ENCODE measurements around the gene ATP10D.

GRCh38 chr4:47519239-47519883, 34.3 kb downstream of the ATP10D start:
- TF ChIP-seq ZNF565 (CRISPR knock-in tag; conservative IDR thresholded peaks at IDR 0.05; ENCODE audit: low read depth) (no peak), ZNF8 (CRISPR knock-in tag; IDR thresholded peaks at IDR 0.05) (no peak), PATZ1 (CRISPR knock-in tag; IDR thresholded peaks at IDR 0.05; ENCODE audit: borderline replicate concordance) (no peak), PPARA (CRISPR knock-in tag; IDR thresholded peaks at IDR 0.05; ENCODE audit: borderline replicate concordance) (no peak), OSR1 (CRISPR knock-in tag; IDR thresholded peaks at IDR 0.05) (no peak), ZFP3 (CRISPR knock-in tag; IDR thresholded peaks at IDR 0.05) (no peak), RARB (CRISPR knock-in tag; IDR thresholded peaks at IDR 0.05) (no peak), TCF4 (CRISPR knock-in tag; IDR thresholded peaks at IDR 0.05; ENCODE audit: borderline replicate concordance) (no peak), ZNF70 (CRISPR knock-in tag; IDR thresholded peaks at IDR 0.05) (no peak)
- TF ChIP-seq, protein P1, sequence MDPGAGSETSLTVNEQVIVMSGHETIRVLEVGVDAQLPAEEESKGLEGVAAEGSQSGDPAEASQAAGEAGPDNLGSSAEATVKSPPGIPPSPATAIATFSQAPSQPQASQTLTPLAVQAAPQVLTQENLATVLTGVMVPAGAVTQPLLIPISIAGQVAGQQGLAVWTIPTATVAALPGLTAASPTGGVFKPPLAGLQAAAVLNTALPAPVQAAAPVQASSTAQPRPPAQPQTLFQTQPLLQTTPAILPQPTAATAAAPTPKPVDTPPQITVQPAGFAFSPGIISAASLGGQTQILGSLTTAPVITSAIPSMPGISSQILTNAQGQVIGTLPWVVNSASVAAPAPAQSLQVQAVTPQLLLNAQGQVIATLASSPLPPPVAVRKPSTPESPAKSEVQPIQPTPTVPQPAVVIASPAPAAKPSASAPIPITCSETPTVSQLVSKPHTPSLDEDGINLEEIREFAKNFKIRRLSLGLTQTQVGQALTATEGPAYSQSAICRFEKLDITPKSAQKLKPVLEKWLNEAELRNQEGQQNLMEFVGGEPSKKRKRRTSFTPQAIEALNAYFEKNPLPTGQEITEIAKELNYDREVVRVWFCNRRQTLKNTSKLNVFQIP (CRISPR knock-in tag; IDR thresholded peaks at IDR 0.05; ENCODE audit: borderline replicate concordance, low read depth) = no peak
- TF ChIP-seq, protein P2, sequence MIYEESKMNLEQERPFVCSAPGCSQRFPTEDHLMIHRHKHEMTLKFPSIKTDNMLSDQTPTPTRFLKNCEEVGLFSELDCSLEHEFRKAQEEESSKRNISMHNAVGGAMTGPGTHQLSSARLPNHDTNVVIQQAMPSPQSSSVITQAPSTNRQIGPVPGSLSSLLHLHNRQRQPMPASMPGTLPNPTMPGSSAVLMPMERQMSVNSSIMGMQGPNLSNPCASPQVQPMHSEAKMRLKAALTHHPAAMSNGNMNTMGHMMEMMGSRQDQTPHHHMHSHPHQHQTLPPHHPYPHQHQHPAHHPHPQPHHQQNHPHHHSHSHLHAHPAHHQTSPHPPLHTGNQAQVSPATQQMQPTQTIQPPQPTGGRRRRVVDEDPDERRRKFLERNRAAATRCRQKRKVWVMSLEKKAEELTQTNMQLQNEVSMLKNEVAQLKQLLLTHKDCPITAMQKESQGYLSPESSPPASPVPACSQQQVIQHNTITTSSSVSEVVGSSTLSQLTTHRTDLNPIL (CRISPR knock-in tag; IDR thresholded peaks at IDR 0.05; ENCODE audit: low read depth) = no peak

Measured in SK-N-SH treated with all-trans-retinoic acid at 6 μM for 48 hours (cell line).